ENCODE measurements around the gene KCNK5. TPM values are rescaled to one million over a fixed set of nuclear protein-coding genes. Genes with fewer than 3 reads are reported as not detected.

The KCNK5 gene
- total and polyA plus RNA-seq, 2 donors (not counting 1 experiment from before 2014, with no cell fraction given) = 0.07 TPM; not detected in 1

- ATAC-seq (ENCODE audit: low read depth) (peak; percentile 77), DNase-seq (peak; percentile 67)
- no peaks in the 10 kb centered on the region for H4K20me1 ChIP-seq (ENCODE audit: control insufficient read depth, insufficient read depth, low read length, poor library complexity, severe bottlenecking)
- peak overlapping the region; percentile 9 for H3K9ac ChIP-seq (ENCODE audit: low read length)
- WGBS (ENCODE audit: insufficient coverage) = 0% methylated on average over 1 of the region's 4 CpGs
- no peak overlapping the region for H3K4me3 ChIP-seq (ENCODE audit: control extremely low read depth in 1 of 5, extremely low read depth in 1 of 5, insufficient read depth in 1 of 5, low read depth in 2 of 5, low read length in 4 of 5)
- peak overlapping the region; percentile 63 to 64 for H3K27ac ChIP-seq (ENCODE audit: low read length in 2 of 2)
- ChIA-PET CTCF (interaction anchor here (0.7 to 1.4 kb wide), 3 partner anchors 32 to 112 kb away, joined by 3 to 8 read pairs (median 3); no protein-coding TSS in a partner anchor), POLR2A (no interaction called here)
- Mint-ChIP-seq H3K27me3 (peaks cover 41% of the 10 kb centered on the region), H3K27ac (peak overlapping the region; percentile 73), H3K9me3 (ENCODE audit: insufficient read depth) (no peaks in the 10 kb centered on the region), H3K4me1 (peaks cover 30% of the 10 kb centered on the region), H3K4me3 (peak overlapping the region; percentile 69)
- peak overlapping the region; percentile 57 for H3K4me2 ChIP-seq (replicated peaks; ENCODE audit: low read depth, low read length, poor library complexity, severe bottlenecking)
- intact Hi-C loops (cut with micrococcal nuclease) = no loop called here
- peaks cover 33% of the 10 kb centered on the region in 2 donors for H3K4me1 ChIP-seq (ENCODE audit: control insufficient read depth in 2 of 2, insufficient read depth in 2 of 2, low read length in 2 of 2)
- H3K9me3 ChIP-seq (ENCODE audit: control extremely low read depth in 1 of 3, control insufficient read depth in 2 of 3, insufficient read depth in 1 of 3, low read length in 2 of 3) = peaks cover 0 to 11% (median 0%) of the 10 kb centered on the region in 3 donors
- no peaks in the 10 kb centered on the region for H3K36me3 ChIP-seq (replicated peaks in 1 of 2; ENCODE audit: control extremely low read depth in 1 of 2, control insufficient read depth in 1 of 2, extremely low read depth in 1 of 2, insufficient read depth in 2 of 2, low read length in 1 of 2)
- no peak overlapping the region for H2AFZ ChIP-seq (ENCODE audit: insufficient read depth, low read depth, low read length, poor library complexity, severe bottlenecking)
- TF ChIP-seq EZH2 (IDR thresholded peaks at IDR 0.05; ENCODE audit: borderline replicate concordance, insufficient read depth, low read depth, low read length, poor library complexity, severe bottlenecking) = no peak
- no peak for TF ChIP-seq CTCF (IDR thresholded peaks at IDR 0.05)
- no peaks in the 10 kb centered on the region for H3K79me2 ChIP-seq (ENCODE audit: control insufficient read depth, insufficient read depth, low read length)
- peaks cover 0 to 54% (median 15%) of the 10 kb centered on the region in 4 experiments for H3K27me3 ChIP-seq (replicated peaks in 1 of 4; ENCODE audit: control extremely low read depth in 1 of 4, control insufficient read depth in 3 of 4, insufficient read depth in 4 of 4, low read length in 3 of 4)
These were observed 31.8 kb downstream of the KCNK5 start for GRCh38 chr6:39197521-39197920.

- H3K4me1 ChIP-seq (ENCODE audit: control insufficient read depth in 2 of 2, insufficient read depth in 2 of 2, low read length in 2 of 2) = peaks cover 33% of the 10 kb centered on the region in 2 donors
- peaks cover 0 to 11% (median 0%) of the 10 kb centered on the region in 3 donors for H3K9me3 ChIP-seq (ENCODE audit: control extremely low read depth in 1 of 3, control insufficient read depth in 2 of 3, insufficient read depth in 1 of 3, low read length in 2 of 3)
- peaks cover 30% of the 10 kb centered on the region for H3K4me1 Mint-ChIP-seq
- ChIA-PET POLR2A (no interaction called here), CTCF (interaction anchor here (0.7 kb wide), 1 partner anchor 31 kb away, joined by 3 read pairs; no protein-coding TSS in a partner anchor)
- no peak overlapping the region for H3K4me3 ChIP-seq (ENCODE audit: control extremely low read depth in 1 of 5, extremely low read depth in 1 of 5, insufficient read depth in 1 of 5, low read depth in 2 of 5, low read length in 4 of 5)
- H3K36me3 ChIP-seq (replicated peaks in 1 of 2; ENCODE audit: control extremely low read depth in 1 of 2, control insufficient read depth in 1 of 2, extremely low read depth in 1 of 2, insufficient read depth in 2 of 2, low read length in 1 of 2) = no peaks in the 10 kb centered on the region
- peaks cover 0 to 49% (median 11%) of the 10 kb centered on the region in 4 experiments for H3K27me3 ChIP-seq (replicated peaks in 1 of 4; ENCODE audit: control extremely low read depth in 1 of 4, control insufficient read depth in 3 of 4, insufficient read depth in 4 of 4, low read length in 3 of 4)
- no peak overlapping the region for H2AFZ ChIP-seq (ENCODE audit: insufficient read depth, low read depth, low read length, poor library complexity, severe bottlenecking)
- peak overlapping the region; percentile 37 for H3K27ac Mint-ChIP-seq
- DNase-seq = no peak
- H3K4me3 Mint-ChIP-seq = peak overlapping the region; percentile 37
- 100% methylated on average over 1 of the region's 3 CpGs for WGBS (ENCODE audit: insufficient coverage)
- H4K20me1 ChIP-seq (ENCODE audit: control insufficient read depth, insufficient read depth, low read length, poor library complexity, severe bottlenecking) = no peaks in the 10 kb centered on the region
- no peaks in the 10 kb centered on the region for H3K9me3 Mint-ChIP-seq (ENCODE audit: insufficient read depth)
- intact Hi-C loops (cut with micrococcal nuclease) = no loop called here
- H3K27me3 Mint-ChIP-seq = peaks cover 36% of the 10 kb centered on the region
- no peak overlapping the region for H3K27ac ChIP-seq (ENCODE audit: low read length in 2 of 2)
- no peak overlapping the region for H3K9ac ChIP-seq (ENCODE audit: low read length)
- TF ChIP-seq CTCF (IDR thresholded peaks at IDR 0.05) (no peak), EZH2 (IDR thresholded peaks at IDR 0.05; ENCODE audit: borderline replicate concordance, insufficient read depth, low read depth, low read length, poor library complexity, severe bottlenecking) (no peak)
- ATAC-seq (ENCODE audit: low read depth) = no peak
- H3K79me2 ChIP-seq (ENCODE audit: control insufficient read depth, insufficient read depth, low read length) = no peaks in the 10 kb centered on the region
- H3K4me2 ChIP-seq (replicated peaks; ENCODE audit: low read depth, low read length, poor library complexity, severe bottlenecking) = peak overlapping the region; percentile 57
These were observed 32.6 kb downstream of the KCNK5 start for GRCh38 chr6:39196673-39197091.
